ENCODE results near the gene APOL2. TPM values are rescaled to one million over a fixed set of nuclear protein-coding genes. Genes with fewer than 3 reads are reported as not detected.

APOL2 gene
- total RNA-seq, 2 experiments from 2014 or later: 76.4 to 82.9 TPM

DNA sequence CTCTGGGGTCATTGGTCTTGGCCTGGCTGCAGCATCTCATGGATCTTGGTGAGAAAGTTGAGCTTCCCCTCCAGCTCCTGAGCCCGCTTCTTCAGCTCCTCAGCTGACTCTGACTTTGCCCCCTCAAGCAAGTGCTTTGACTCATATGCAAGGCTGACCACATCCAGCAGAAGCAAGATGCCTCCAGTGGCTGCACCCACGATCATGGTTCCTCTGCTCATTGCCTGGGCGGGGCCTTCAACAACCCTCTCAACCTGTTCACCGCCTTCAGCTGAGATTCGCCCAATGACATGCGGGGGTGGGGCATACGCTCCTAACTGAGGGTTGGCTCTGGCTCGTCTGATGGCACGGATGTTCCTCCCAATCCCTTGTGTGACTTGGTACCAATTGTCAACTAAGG, 11.9 kb downstream of the APOL2 start:
- ChIA-PET POLR2A (interaction anchor here (1.3 kb wide), 1 partner anchor 16 kb away, joined by 3 read pairs; no protein-coding TSS in a partner anchor), CTCF (interaction anchor here (0.9 to 1.4 kb wide), 2 partner anchors 12 to 51 kb away, joined by 3 read pairs; partner anchors contain the start of gene APOL2)
- peaks cover 50% of the 10 kb centered on the region for H3K36me3 Mint-ChIP-seq
- no peak overlapping the region for H3K27ac Mint-ChIP-seq
- H3K9me3 Mint-ChIP-seq: no peaks in the 10 kb centered on the region
- intact Hi-C loops (cut with micrococcal nuclease): no loop called here
- H3K4me1 Mint-ChIP-seq (ENCODE audit: low read depth): peaks cover 10% of the 10 kb centered on the region
- H3K4me3 Mint-ChIP-seq: no peak overlapping the region
- H3K27me3 Mint-ChIP-seq: no peaks in the 10 kb centered on the region
- DNase-seq: peak; percentile 22

DNA sequence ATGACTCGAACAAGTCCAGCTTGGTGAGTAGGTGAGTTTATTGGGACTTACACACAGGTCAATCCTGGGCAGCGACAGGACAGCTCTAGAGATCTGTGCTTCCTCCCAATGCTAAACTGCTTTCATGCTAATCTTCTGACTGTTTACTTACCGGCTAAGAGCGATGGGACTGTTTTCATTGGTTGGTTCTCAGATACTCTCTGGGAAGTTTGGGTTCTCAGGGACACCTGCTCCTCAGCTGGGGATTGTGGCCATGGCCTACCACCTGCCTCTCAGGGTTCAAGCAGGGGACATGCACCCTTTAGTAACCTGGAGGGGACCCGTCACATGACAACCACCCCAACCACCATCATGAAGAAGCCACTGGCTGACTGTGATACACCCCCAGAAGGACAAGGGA, 13.1 kb downstream of the APOL2 start:
- Mint-ChIP-seq H3K27me3 (no peaks in the 10 kb centered on the region), H3K4me1 (ENCODE audit: low read depth) (peaks cover 9% of the 10 kb centered on the region), H3K9me3 (no peaks in the 10 kb centered on the region), H3K27ac (no peak overlapping the region), H3K4me3 (no peak overlapping the region), H3K36me3 (peaks cover 38% of the 10 kb centered on the region)
- DNase-seq: no peak
- intact Hi-C loops (cut with micrococcal nuclease): no loop called here
- ChIA-PET POLR2A (no interaction called here), CTCF (interaction anchor here (1.1 to 1.4 kb wide), 2 partner anchors 13 to 32 kb away, joined by 3 read pairs; partner anchors contain the start of gene APOL2)

DNA sequence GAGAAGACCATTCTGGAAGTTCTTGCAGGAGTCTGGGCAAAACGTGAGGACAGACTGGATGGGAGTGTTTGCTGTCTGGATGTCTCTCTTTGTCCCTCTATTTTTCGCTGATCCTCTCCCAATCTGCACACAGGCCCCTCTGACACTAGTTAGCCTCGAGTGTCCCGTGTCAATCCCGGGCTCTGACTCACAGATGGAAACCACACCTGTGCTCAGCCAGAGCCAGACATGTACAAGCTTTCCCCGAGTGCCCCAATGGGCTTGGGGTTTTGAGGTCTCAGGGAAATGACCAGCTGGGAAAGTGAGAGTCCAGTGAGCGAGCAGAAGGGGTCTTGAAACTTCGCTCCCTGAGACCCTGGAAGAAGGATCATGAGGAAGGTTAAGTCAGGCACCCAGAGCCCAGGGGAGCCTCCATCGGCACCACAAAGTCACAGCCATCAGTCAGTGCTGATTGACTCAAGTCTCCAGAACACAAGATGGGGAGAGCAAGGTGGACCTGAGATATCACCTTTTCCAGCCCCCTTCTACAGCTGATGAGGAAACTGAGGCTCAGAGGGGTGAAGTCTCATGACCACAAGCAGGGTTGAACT, 13.9 kb downstream of the APOL2 start:
- intact Hi-C loops (cut with micrococcal nuclease): no loop called here
- ChIA-PET POLR2A (no interaction called here), CTCF (no interaction called here)
- peaks cover 9% of the 10 kb centered on the region for H3K4me1 Mint-ChIP-seq (ENCODE audit: low read depth)
- H3K27ac Mint-ChIP-seq: no peak overlapping the region
- H3K9me3 Mint-ChIP-seq: no peaks in the 10 kb centered on the region
- H3K27me3 Mint-ChIP-seq: no peaks in the 10 kb centered on the region
- H3K4me3 Mint-ChIP-seq: no peak overlapping the region
- DNase-seq: no peak
- peaks cover 30% of the 10 kb centered on the region for H3K36me3 Mint-ChIP-seq

DNA sequence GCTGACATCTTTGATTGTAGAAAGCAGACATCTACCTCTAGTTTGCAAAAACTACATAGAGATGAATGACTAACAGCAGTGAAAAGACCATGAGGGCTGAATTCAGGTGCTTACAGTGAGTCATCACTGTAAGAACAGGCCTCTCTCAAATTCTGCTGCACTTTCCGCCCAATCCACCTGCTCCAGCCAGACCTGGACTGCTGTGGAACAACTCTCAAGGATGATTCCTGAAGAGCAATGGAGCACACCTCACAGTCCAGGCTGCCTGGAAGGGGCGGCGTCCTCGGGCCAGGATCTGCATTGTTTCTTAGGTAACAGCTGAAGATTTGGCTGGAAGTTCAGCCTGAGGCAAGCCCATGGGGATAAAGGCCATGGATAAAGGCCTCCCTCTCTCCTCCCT, 15.1 kb downstream of the APOL2 start:
- no peak overlapping the region for H3K27ac Mint-ChIP-seq
- no peak for DNase-seq
- H3K27me3 Mint-ChIP-seq: peaks cover 2% of the 10 kb centered on the region
- H3K4me1 Mint-ChIP-seq (ENCODE audit: low read depth): peaks cover 9% of the 10 kb centered on the region
- ChIA-PET CTCF (no interaction called here), POLR2A (no interaction called here)
- peaks cover 26% of the 10 kb centered on the region for H3K36me3 Mint-ChIP-seq
- intact Hi-C loops (cut with micrococcal nuclease): loop anchor here (5.0 kb wide), 1 partner anchor 33 kb away; no protein-coding TSS in a partner anchor
- no peaks in the 10 kb centered on the region for H3K9me3 Mint-ChIP-seq
- no peak overlapping the region for H3K4me3 Mint-ChIP-seq

DNA sequence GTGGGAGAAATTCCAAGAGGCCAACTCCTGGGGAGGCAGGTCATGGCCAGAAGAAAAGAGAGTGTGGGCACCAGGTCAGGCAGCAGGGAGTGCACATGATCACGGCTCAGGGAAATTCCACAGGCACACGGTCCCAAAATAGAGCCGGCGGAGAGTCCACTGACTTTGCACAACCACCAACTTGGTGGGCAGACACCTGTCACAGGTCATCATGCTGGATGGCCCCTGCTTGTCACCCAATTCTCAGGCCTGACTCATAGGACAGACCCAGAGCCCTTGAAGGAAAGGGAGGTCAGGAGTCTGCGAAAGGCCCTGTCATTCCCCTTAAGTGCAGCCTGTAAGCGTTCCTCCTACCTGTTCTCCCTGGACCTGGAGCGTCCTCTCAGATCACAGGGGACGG, 15.8 kb downstream of the APOL2 start:
- H3K9me3 Mint-ChIP-seq: no peaks in the 10 kb centered on the region
- H3K4me3 Mint-ChIP-seq: no peak overlapping the region
- peaks cover 9% of the 10 kb centered on the region for H3K4me1 Mint-ChIP-seq (ENCODE audit: low read depth)
- peaks cover 20% of the 10 kb centered on the region for H3K36me3 Mint-ChIP-seq
- no peak for DNase-seq
- CTCF ChIA-PET: no interaction called here
- peaks cover 5% of the 10 kb centered on the region for H3K27me3 Mint-ChIP-seq
- POLR2A ChIA-PET: no interaction called here
- intact Hi-C loops (cut with micrococcal nuclease): loop anchor here (5.0 kb wide), 1 partner anchor 34 kb away; no protein-coding TSS in a partner anchor
- no peak overlapping the region for H3K27ac Mint-ChIP-seq

DNA sequence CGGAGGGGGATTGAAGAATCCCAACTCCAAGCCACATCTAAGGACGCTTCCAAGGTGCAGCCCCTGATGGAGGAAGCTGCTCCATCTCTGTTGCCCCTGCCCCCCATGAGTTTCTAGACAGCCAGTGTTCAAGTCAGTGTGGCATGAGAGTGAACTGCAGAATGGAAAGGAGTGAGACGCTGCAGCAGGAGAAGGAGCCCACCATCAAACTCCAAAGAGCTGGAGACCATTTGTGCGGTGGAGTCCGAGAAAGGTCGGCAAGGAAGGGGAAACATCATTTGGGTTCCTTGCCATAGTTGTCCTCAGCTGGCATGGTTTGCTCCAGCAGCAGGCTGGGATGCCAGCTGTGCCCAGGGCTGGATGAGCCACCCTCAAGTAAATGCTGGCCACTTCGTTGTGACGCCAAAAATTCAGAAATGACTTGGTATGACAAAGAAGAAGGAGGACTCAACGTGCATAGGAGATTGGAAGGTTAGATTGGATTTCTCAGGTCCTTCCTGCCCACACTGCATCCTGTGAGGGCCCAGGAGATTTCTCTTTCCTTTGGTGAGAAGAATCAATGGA, 16.4 kb downstream of the APOL2 start:
- peaks cover 8% of the 10 kb centered on the region for H3K27me3 Mint-ChIP-seq
- H3K4me1 Mint-ChIP-seq (ENCODE audit: low read depth): peaks cover 9% of the 10 kb centered on the region
- POLR2A ChIA-PET: no interaction called here
- CTCF ChIA-PET: interaction anchor here (1.5 to 3.2 kb wide), 3 partner anchors 16 to 27 kb away, joined by 4 to 23 read pairs (median 5); partner anchors contain the start of gene APOL2
- peaks cover 20% of the 10 kb centered on the region for H3K36me3 Mint-ChIP-seq
- intact Hi-C loops (cut with micrococcal nuclease): loop anchor here (5.0 kb wide), 1 partner anchor 34 kb away; no protein-coding TSS in a partner anchor
- no peak overlapping the region for H3K4me3 Mint-ChIP-seq
- H3K9me3 Mint-ChIP-seq: no peaks in the 10 kb centered on the region
- DNase-seq: no peak
- H3K27ac Mint-ChIP-seq: no peak overlapping the region

DNA sequence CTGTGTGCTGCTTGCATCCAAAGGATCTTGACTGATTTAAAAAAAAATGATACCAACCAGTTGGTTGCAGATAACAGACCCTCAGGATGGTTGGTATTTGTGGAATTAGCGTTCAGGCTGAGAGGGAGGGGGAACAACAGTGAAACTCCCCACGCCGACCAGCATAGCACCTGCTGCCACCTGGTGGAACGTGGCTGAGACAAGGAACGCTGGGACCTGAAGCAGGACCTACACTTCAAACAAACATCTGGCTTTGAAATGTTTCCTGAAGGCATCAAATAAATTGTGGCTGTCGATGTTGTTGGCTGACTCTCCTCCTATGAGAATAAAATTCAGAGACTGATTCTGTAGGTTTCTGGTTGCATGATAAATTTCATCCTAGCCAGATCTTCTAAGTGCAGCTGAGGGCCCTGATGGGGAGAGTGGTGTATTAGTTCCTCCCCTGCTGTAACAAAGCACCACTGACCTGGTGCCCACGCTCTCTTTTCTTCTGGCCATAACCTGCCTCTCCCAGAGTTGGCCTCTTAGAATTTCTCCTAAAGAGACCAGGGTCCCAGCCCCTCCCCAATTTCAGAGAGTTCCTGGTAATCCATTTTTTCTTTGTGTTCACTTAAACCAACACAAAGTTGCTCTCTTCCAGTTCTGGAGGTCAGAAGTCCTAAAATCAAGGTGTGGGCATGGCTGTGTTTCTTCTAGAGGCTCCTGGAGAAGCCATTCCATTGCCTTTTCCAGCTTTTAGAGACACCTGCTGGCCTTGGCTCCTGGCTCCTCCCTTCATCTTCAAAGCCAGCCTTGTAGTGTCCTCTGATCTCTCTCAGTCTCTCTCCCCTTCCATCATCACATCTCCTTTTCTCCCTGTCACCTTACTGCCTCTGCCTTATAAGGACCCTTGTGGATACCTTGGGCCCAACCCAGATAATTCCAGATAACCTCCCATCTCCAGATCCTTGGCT, 17.3 kb downstream of the APOL2 start:
- H3K4me3 Mint-ChIP-seq: no peak overlapping the region

DNA sequence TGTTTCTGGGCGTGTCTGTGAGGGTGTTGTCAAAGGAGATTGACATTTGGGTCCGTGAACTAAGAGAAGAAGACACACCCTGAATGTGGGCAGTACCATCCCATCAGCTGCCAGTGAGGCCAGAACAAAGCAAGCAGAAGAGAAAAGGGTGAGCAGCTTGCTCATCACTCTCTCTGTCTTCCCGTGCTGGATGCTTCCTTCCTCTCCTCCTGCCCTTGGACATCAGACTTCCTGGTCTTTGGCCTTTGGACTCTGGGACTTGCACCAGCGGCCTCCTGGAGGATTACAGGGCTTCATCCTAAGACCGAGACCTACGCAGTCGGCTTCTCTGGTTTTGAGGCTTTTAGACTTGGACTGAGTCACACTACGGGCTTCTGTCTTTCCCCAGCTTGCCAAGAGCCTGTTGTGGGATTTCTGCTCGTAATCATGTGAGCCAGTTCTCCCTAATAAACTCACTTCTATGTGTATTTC, 18.8 kb downstream of the APOL2 start:
- Mint-ChIP-seq H3K9me3 (no peaks in the 10 kb centered on the region), H3K27me3 (peaks cover 13% of the 10 kb centered on the region), H3K4me1 (ENCODE audit: low read depth) (peaks cover 9% of the 10 kb centered on the region), H3K27ac (no peak overlapping the region), H3K4me3 (no peak overlapping the region), H3K36me3 (peaks cover 4% of the 10 kb centered on the region)
- DNase-seq: no peak
- CTCF ChIA-PET: interaction anchor here (0.9 to 3.2 kb wide), 4 partner anchors 13 to 65 kb away, joined by 3 to 23 read pairs (median 4); no protein-coding TSS in a partner anchor
- POLR2A ChIA-PET: no interaction called here
- intact Hi-C loops (cut with micrococcal nuclease): loop anchor here (5.0 kb wide), 1 partner anchor 37 kb away; no protein-coding TSS in a partner anchor

More for the DNA sequence above, 17.3 kb downstream of the APOL2 start:
- H3K9me3 Mint-ChIP-seq: no peaks in the 10 kb centered on the region
- peaks cover 8% of the 10 kb centered on the region for H3K27me3 Mint-ChIP-seq
- CTCF ChIA-PET: interaction anchor here (1.5 to 3.2 kb wide), 5 partner anchors 11 to 64 kb away, joined by 4 to 23 read pairs (median 5); partner anchors contain the start of gene APOL2
- intact Hi-C loops (cut with micrococcal nuclease): loop anchor here (5.0 kb wide), 1 partner anchor 35 kb away; no protein-coding TSS in a partner anchor
- peaks cover 13% of the 10 kb centered on the region for H3K36me3 Mint-ChIP-seq
- H3K27ac Mint-ChIP-seq: no peak overlapping the region
- POLR2A ChIA-PET: no interaction called here
- H3K4me1 Mint-ChIP-seq (ENCODE audit: low read depth): peaks cover 9% of the 10 kb centered on the region
- DNase-seq: peak; percentile 61

DNA sequence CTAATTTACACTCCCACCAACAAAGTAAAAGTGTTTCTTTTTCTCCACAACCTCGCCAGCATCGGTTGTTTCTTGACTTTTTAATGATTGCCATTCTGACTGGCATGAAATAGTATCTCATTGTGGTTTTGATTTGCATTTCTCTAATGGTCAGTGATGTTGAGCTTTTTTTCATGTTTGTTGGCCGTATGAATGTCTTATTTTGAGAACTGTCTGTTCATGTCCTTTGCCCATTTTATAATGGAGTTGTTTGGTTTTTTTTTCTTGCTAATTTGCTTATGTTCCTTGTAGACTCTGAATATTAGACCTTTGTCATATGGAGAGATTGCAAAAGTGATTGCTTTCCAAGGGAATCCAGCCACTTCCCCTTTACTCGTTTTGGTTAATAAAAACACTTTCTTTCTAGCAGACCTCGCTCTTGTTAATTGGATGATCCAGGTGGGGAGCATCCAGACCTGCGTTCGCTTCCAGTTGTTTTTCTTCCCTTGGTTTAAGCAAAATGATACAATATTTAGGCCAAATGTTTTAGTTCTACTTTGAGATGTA, 20.6 kb downstream of the APOL2 start:
- Mint-ChIP-seq H3K36me3 (no peaks in the 10 kb centered on the region), H3K27ac (no peak overlapping the region), H3K4me1 (ENCODE audit: low read depth) (peaks cover 9% of the 10 kb centered on the region), H3K4me3 (no peak overlapping the region), H3K9me3 (no peaks in the 10 kb centered on the region), H3K27me3 (peaks cover 16% of the 10 kb centered on the region)
- ChIA-PET CTCF (no interaction called here), POLR2A (no interaction called here)
- intact Hi-C loops (cut with micrococcal nuclease): no loop called here
- no peak for DNase-seq

DNA sequence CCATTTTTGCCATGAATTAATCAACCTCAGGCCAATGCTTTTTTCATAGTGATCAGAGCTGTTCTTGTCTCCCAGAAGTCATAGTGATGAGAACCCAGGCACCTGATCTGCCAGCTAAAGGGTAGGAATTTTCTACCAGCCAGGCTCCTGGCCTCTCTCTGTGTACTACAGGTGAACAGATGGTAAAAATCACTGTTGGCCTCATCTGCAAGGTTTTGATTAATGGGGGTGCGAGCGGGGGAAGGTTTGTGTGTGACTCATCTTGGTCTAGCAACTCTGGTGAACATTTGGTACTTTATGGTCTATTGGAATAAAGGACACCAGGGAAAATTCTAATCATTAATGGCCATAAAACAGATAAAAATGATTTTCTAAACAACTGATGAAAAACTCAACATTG, 23.3 kb downstream of the APOL2 start:
- Mint-ChIP-seq H3K4me3 (no peak overlapping the region), H3K27ac (no peak overlapping the region), H3K27me3 (peaks cover 28% of the 10 kb centered on the region), H3K36me3 (no peaks in the 10 kb centered on the region), H3K9me3 (no peaks in the 10 kb centered on the region), H3K4me1 (ENCODE audit: low read depth) (peaks cover 2% of the 10 kb centered on the region)
- CTCF ChIA-PET: interaction anchor here (1.3 to 1.6 kb wide), 2 partner anchors 23 to 151 kb away, joined by 3 to 4 read pairs; partner anchors contain the start of gene APOL2
- intact Hi-C loops (cut with micrococcal nuclease): no loop called here
- POLR2A ChIA-PET: no interaction called here
- DNase-seq: no peak

DNA sequence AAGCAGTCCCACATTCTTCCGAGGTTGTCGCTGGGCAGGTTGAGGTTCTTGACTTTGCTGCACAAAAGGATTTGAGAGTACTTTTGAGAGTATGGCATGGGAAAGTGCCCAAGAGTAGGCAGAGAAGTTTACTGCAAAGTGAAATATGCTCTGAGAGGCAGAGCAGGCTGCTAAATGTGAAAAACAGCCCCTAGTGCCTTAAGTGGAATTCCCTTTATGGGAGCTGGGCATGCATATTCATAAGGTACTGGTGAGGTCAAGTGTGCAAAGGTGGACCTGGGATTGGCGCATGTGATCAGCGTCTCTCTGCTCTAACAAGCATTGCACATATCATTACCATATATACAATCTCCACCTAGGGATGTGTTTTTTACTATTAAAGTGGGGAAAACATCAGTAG, 25.7 kb downstream of the APOL2 start:
- ChIA-PET CTCF (interaction anchor here (0.9 kb wide), 1 partner anchor 21 kb away, joined by 3 read pairs; no protein-coding TSS in a partner anchor), POLR2A (no interaction called here)
- Mint-ChIP-seq H3K27ac (no peak overlapping the region), H3K4me1 (ENCODE audit: low read depth) (peaks cover 5% of the 10 kb centered on the region), H3K4me3 (no peak overlapping the region), H3K9me3 (peaks cover 6% of the 10 kb centered on the region), H3K36me3 (peaks cover 1% of the 10 kb centered on the region), H3K27me3 (peaks cover 40% of the 10 kb centered on the region)
- DNase-seq: no peak
- intact Hi-C loops (cut with micrococcal nuclease): no loop called here

Data from activated CD4-positive, alpha-beta memory T cell treated with anti-CD3 and anti-CD28 coated beads for 36 hours (primary cell).